Vagina (tissue), 2 donors: ENCODE data around the gene GDPD4.

ENCODE experiments used
- POLR2A ChIP-seq, 2 donors: fragments of 450-650 bp; IDR thresholded peaks; one replicate each; pipeline ENCODE4 v1.6.1; 2017; ENCODE audit warnings: antibody characterized with exemption in 2 of 2, mild to moderate bottlenecking in 2 of 2, moderate library complexity in 2 of 2
- TF ChIP-seq, protein P1 (sequence below), 3 experiments: fragments of 450-650 bp in 2 of 3; fragments of 200-600 bp in 1 of 3; sonication (generic) in 1 of 3; IDR thresholded peaks; one replicate each; pipeline ENCODE4 v1.5.1; 2017 to 2019; ENCODE audit warnings: antibody characterized with exemption in 3 of 3, mild to moderate bottlenecking in 2 of 3, moderate library complexity in 2 of 3

DNA sequence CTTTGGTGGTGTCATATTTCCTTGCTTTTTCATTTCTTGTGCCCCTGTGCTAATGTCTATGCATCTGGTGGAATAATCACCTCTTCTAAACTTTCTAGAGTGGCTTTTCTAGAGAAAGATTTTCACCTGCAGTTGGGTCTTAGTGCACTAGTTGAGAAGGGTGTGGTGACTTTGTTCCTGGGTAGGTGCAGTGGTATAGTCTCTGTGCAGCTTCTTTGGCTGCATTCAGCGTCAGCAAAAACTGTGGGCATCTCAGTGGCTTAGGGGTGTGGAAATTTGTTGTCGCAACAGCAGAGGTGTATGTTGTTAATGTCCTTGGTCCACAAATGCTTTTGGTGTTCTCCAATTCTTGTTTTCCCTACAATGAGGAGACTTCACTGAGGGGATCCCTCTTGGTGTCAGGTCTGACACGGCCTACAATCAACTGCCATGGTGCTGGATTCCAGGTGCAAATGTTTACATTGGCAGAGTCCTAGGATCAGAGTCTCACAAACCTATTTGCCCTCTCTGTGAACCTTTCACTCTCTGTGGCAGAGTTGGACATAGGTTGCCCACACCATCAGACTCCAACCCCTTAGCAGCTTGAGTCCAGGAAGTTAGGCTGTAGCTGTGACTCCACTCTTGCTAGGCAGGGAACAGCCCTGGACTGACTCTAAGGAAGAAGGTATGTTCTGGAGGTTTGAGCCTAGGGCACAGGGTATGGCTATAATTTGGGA lies 48.8 kb downstream of the GDPD4 start:
- TF ChIP-seq, protein P1, sequence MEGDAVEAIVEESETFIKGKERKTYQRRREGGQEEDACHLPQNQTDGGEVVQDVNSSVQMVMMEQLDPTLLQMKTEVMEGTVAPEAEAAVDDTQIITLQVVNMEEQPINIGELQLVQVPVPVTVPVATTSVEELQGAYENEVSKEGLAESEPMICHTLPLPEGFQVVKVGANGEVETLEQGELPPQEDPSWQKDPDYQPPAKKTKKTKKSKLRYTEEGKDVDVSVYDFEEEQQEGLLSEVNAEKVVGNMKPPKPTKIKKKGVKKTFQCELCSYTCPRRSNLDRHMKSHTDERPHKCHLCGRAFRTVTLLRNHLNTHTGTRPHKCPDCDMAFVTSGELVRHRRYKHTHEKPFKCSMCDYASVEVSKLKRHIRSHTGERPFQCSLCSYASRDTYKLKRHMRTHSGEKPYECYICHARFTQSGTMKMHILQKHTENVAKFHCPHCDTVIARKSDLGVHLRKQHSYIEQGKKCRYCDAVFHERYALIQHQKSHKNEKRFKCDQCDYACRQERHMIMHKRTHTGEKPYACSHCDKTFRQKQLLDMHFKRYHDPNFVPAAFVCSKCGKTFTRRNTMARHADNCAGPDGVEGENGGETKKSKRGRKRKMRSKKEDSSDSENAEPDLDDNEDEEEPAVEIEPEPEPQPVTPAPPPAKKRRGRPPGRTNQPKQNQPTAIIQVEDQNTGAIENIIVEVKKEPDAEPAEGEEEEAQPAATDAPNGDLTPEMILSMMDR (IDR thresholded peaks at IDR 0.05) = no peak
- no peak for TF ChIP-seq POLR2A (IDR thresholded peaks at IDR 0.05)
